Astrocyte (in vitro differentiated cells and primary cell): ENCODE data around the gene LPCAT4.
"Not testable (repeated sequence)": the region's sequence is repeated elsewhere in the genome, so short reads cannot be mapped to it uniquely, and the experiment has no call there.

Experiments used
- EZH2 ChIP-seq: IDR thresholded peaks from 2 replicates; pipeline ENCODE4 v1.6.1; 2012; ENCODE audit warnings: mild to moderate bottlenecking, low read length, inconsistent platforms; ENCODE audit not compliant: insufficient read depth
- TF ChIP-seq, protein P1 (sequence below): IDR thresholded peaks from 2 replicates; pipeline ENCODE4 v1.5.1; 2011; ENCODE audit warnings: low read depth, mild to moderate bottlenecking, inconsistent platforms, low read length, moderate library complexity; ENCODE audit not compliant: insufficient read depth

DNA sequence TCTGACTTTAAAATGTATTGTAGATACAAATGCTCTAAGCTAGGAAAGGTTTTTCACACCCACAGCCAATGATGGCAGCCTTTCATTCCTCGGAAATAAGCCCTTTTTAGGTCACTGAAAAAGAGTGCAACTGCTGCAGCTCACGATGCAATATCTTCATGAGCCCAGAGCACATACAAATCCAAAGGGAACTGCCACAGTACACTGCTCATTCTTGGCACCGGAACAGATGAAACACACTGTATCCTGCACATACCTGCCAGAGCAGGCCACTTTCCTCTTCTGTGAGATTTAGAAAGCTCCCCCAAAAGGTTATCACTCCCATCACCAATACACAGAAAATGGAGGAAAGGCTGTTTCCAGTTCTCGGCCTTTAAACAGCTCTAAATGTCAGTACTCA, 13.5 kb upstream of the LPCAT4 start:
- TF ChIP-seq, protein P1, sequence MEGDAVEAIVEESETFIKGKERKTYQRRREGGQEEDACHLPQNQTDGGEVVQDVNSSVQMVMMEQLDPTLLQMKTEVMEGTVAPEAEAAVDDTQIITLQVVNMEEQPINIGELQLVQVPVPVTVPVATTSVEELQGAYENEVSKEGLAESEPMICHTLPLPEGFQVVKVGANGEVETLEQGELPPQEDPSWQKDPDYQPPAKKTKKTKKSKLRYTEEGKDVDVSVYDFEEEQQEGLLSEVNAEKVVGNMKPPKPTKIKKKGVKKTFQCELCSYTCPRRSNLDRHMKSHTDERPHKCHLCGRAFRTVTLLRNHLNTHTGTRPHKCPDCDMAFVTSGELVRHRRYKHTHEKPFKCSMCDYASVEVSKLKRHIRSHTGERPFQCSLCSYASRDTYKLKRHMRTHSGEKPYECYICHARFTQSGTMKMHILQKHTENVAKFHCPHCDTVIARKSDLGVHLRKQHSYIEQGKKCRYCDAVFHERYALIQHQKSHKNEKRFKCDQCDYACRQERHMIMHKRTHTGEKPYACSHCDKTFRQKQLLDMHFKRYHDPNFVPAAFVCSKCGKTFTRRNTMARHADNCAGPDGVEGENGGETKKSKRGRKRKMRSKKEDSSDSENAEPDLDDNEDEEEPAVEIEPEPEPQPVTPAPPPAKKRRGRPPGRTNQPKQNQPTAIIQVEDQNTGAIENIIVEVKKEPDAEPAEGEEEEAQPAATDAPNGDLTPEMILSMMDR, result not testable (repeated sequence)
- TF ChIP-seq EZH2, result not testable (repeated sequence)
